ENCODE measurements around the gene AGO4.

GRCh38 chr1:35860696-35861095, 52.9 kb downstream of the AGO4 start:
- no peak for TF ChIP-seq CTCF (IDR thresholded peaks at IDR 0.05)
- no peak for TF ChIP-seq POLR2AphosphoS5 (IDR thresholded peaks at IDR 0.05)
- no peak for TF ChIP-seq POLR2A (IDR thresholded peaks at IDR 0.05)
- TF ChIP-seq EP300 (IDR thresholded peaks at IDR 0.05): no peak
